Measurements from ENCODE around the gene CFAP54. TPM values are rescaled to one million over a fixed set of nuclear protein-coding genes. Genes with fewer than 3 reads are reported as not detected.

The CFAP54 gene
- total and polyA plus RNA-seq, 2 donors (not counting 1 experiment from before 2014, with no cell fraction given): 0.93 to 7.1 TPM

DNA sequence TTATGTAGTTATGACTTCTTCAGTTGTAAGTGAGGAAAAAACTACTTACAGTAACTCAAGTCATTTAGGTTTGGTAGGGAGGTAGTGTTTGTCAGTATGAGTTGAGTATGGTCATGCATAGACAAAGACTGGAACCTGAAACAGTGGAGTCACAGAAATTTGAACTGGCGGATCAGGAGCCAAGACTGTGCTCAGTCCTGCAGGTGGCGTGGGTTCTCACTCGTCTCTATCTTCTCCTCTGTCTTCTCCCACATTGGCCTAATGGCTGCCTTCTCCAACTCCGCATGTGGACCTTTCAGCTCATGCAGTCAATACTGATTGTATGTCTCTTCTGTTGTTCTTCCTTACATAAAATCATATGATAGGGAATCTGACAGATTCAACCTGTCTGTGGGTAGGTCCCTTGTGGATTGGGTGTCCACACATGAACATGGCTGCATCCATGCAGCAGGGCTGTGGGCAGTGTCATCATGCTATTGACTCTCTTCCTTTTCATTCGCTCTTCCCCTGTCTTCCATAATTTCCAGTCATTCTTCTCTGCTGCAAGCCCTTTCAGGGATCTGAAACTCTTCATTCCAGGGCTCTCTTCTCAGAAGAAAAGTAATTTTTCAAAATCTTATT, 338.9 kb downstream of the CFAP54 start:
- Histone ChIP-seq H3K4me3 (replicated peaks in 1 of 4; ENCODE audit: control extremely low read depth in 1 of 4, insufficient read depth in 1 of 4, low read depth in 3 of 4, low read length in 4 of 4) (no peak overlapping the region), H3K27me3 (ENCODE audit: control insufficient read depth, insufficient read depth, low read length) (no peaks in the 10 kb centered on the region), H3K4me1 (ENCODE audit: control insufficient read depth, extremely low read depth, insufficient read depth, low read length) (no peaks in the 10 kb centered on the region), H3K27ac (ENCODE audit: insufficient read depth, low read length) (no peak overlapping the region), H3K36me3 (ENCODE audit: control insufficient read depth, insufficient read depth, low read length) (no peaks in the 10 kb centered on the region), H3K9me3 (ENCODE audit: control insufficient read depth, insufficient read depth, low read depth, low read length) (no peaks in the 10 kb centered on the region), H3K79me2 (ENCODE audit: control insufficient read depth, insufficient read depth, low read length) (no peaks in the 10 kb centered on the region), H3K4me2 (ENCODE audit: extremely low read depth, insufficient read depth, low read length) (no peak overlapping the region), H2AFZ (ENCODE audit: low read length) (no peak overlapping the region), H4K20me1 (ENCODE audit: control insufficient read depth, extremely low read depth, insufficient read depth, low read length) (no peaks in the 10 kb centered on the region), H3K9ac (ENCODE audit: insufficient read depth, low read length) (no peak overlapping the region)
- DNase-seq (ENCODE audit: low read depth in 2 of 2): no peak
- TF ChIP-seq, protein P1, sequence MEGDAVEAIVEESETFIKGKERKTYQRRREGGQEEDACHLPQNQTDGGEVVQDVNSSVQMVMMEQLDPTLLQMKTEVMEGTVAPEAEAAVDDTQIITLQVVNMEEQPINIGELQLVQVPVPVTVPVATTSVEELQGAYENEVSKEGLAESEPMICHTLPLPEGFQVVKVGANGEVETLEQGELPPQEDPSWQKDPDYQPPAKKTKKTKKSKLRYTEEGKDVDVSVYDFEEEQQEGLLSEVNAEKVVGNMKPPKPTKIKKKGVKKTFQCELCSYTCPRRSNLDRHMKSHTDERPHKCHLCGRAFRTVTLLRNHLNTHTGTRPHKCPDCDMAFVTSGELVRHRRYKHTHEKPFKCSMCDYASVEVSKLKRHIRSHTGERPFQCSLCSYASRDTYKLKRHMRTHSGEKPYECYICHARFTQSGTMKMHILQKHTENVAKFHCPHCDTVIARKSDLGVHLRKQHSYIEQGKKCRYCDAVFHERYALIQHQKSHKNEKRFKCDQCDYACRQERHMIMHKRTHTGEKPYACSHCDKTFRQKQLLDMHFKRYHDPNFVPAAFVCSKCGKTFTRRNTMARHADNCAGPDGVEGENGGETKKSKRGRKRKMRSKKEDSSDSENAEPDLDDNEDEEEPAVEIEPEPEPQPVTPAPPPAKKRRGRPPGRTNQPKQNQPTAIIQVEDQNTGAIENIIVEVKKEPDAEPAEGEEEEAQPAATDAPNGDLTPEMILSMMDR (conservative IDR thresholded peaks at IDR 0.05 in 1 of 2, IDR thresholded peaks at IDR 0.05 in 1 of 2; ENCODE audit: low read depth in 1 of 2, low read length in 2 of 2): no peak
- TF ChIP-seq EZH2 (IDR thresholded peaks at IDR 0.05; ENCODE audit: low read length, missing control alignments): no peak

GRCh38 chr12:96829354-96829753, 340.0 kb downstream of the CFAP54 start:
- no peaks in the 10 kb centered on the region for H3K36me3 ChIP-seq (ENCODE audit: control insufficient read depth, insufficient read depth, low read length)
- no peaks in the 10 kb centered on the region for H3K9me3 ChIP-seq (ENCODE audit: control insufficient read depth, insufficient read depth, low read depth, low read length)
- H3K4me2 ChIP-seq (ENCODE audit: extremely low read depth, insufficient read depth, low read length): no peak overlapping the region
- TF ChIP-seq, protein P1 (conservative IDR thresholded peaks at IDR 0.05 in 1 of 2, IDR thresholded peaks at IDR 0.05 in 1 of 2; ENCODE audit: low read depth in 1 of 2, low read length in 2 of 2): no peak
- TF ChIP-seq EZH2 (IDR thresholded peaks at IDR 0.05; ENCODE audit: low read length, missing control alignments): no peak
- H2AFZ ChIP-seq (ENCODE audit: low read length): no peak overlapping the region
- no peaks in the 10 kb centered on the region for H3K79me2 ChIP-seq (ENCODE audit: control insufficient read depth, insufficient read depth, low read length)
- H3K27me3 ChIP-seq (ENCODE audit: control insufficient read depth, insufficient read depth, low read length): no peaks in the 10 kb centered on the region
- no peaks in the 10 kb centered on the region for H3K4me1 ChIP-seq (ENCODE audit: control insufficient read depth, extremely low read depth, insufficient read depth, low read length)
- no peak overlapping the region for H3K27ac ChIP-seq (ENCODE audit: insufficient read depth, low read length)
- H3K9ac ChIP-seq (ENCODE audit: insufficient read depth, low read length): no peak overlapping the region
- H4K20me1 ChIP-seq (ENCODE audit: control insufficient read depth, extremely low read depth, insufficient read depth, low read length): no peaks in the 10 kb centered on the region
- no peak for DNase-seq (ENCODE audit: low read depth in 2 of 2)
- no peak overlapping the region for H3K4me3 ChIP-seq (replicated peaks in 1 of 4; ENCODE audit: control extremely low read depth in 1 of 4, insufficient read depth in 1 of 4, low read depth in 3 of 4, low read length in 4 of 4)

- TF ChIP-seq EZH2 (IDR thresholded peaks at IDR 0.05; ENCODE audit: low read length, missing control alignments): no peak
- TF ChIP-seq, protein P1 (conservative IDR thresholded peaks at IDR 0.05 in 1 of 2, IDR thresholded peaks at IDR 0.05 in 1 of 2; ENCODE audit: low read depth in 1 of 2, low read length in 2 of 2): no peak
- no peak overlapping the region for H3K4me2 ChIP-seq (ENCODE audit: extremely low read depth, insufficient read depth, low read length)
- no peak overlapping the region for H3K9ac ChIP-seq (ENCODE audit: insufficient read depth, low read length)
- no peaks in the 10 kb centered on the region for H4K20me1 ChIP-seq (ENCODE audit: control insufficient read depth, extremely low read depth, insufficient read depth, low read length)
- no peaks in the 10 kb centered on the region for H3K36me3 ChIP-seq (ENCODE audit: control insufficient read depth, insufficient read depth, low read length)
- H3K4me3 ChIP-seq (replicated peaks in 1 of 4; ENCODE audit: control extremely low read depth in 1 of 4, insufficient read depth in 1 of 4, low read depth in 3 of 4, low read length in 4 of 4): no peak overlapping the region
- no peaks in the 10 kb centered on the region for H3K4me1 ChIP-seq (ENCODE audit: control insufficient read depth, extremely low read depth, insufficient read depth, low read length)
- H3K9me3 ChIP-seq (ENCODE audit: control insufficient read depth, insufficient read depth, low read depth, low read length): no peaks in the 10 kb centered on the region
- H3K27me3 ChIP-seq (ENCODE audit: control insufficient read depth, insufficient read depth, low read length): no peaks in the 10 kb centered on the region
- H2AFZ ChIP-seq (ENCODE audit: low read length): no peak overlapping the region
- H3K27ac ChIP-seq (ENCODE audit: insufficient read depth, low read length): no peak overlapping the region
- H3K79me2 ChIP-seq (ENCODE audit: control insufficient read depth, insufficient read depth, low read length): no peaks in the 10 kb centered on the region
- no peak for DNase-seq (ENCODE audit: low read depth in 2 of 2)
These were observed 342.0 kb downstream of the CFAP54 start for GRCh38 chr12:96831346-96831745.

All from fibroblast of lung (primary cell).